GM23248 (cell line): ENCODE results near the gene RFX4.

Experiments
- EZH2 ChIP-seq: fragments of 200-600 bp; sonication (generic); IDR thresholded peaks from 2 replicates; pipeline ENCODE4 v1.6.1; 2018; ENCODE audit warnings: antibody characterized with exemption, mild to moderate bottlenecking; ENCODE audit not compliant: insufficient read depth, poor library complexity, severe bottlenecking
- EZH2phosphoT487 ChIP-seq: fragments of 200-600 bp; sonication (generic); IDR thresholded peaks from 2 replicates; pipeline ENCODE4 v1.6.1; 2018; ENCODE audit warnings: antibody characterized with exemption, moderate library complexity, mild to moderate bottlenecking, low read depth; ENCODE audit not compliant: insufficient read depth

DNA sequence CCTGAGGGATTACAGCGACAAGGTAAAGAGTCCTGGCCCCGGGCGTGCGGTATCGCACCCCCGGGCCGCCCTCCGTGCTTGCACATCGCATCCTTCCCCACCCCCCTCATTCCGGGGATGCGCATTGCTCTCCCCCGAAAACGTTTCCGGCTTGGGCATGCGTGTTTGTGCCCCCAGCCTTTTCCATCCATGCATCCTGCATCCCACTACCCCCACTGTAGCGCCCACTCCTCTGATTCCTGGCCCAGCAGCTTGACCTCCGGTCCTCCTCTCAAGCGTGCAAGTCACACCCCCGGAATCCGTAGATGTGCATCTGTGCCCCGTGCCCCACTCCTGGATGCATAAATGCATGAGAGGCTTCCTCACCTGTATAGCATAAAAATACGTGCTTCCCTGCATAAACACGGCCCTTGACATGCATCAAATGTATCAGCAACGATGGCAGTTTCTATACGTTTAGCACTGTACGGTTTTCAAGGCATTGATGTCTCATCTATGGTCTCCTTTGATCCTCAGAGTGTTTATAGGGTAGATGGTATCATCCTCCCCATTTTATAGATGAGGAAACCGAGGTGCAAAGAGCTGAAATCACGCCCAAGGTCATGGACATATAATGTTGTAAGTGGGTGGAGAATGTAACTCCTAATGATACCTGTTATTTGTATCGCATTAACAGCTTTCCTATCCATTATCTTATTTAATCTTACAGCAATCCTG lies 192.2 kb downstream of the RFX4 start:
- no peak for TF ChIP-seq EZH2
- no peak for TF ChIP-seq EZH2phosphoT487
